H4 (cell line): Measurements from ENCODE around the gene SORCS2. TPM values are rescaled to one million over a fixed set of nuclear protein-coding genes. Genes with fewer than 3 reads are reported as not detected.

Experiments
- DNase-seq: peaks from one replicate; pipeline ENCODE4 v3.0.0-alpha.2; 2015; ENCODE audit warnings: low spot score
- total RNA-seq: library from RNA; depleted of rRNA; stranded (reverse); fragments of >200 nt; shearing (Covaris generic); gene quantifications from 2 replicates; pipeline ENCODE4 v1.2.3, GENCODE V29; 2014

Gene SORCS2
- total RNA-seq, 1 experiment from 2014 or later = 0.02 TPM

GRCh38 chr4:7648544-7649395, 456.4 kb downstream of the SORCS2 start:
- DNase-seq = no peak

DNA sequence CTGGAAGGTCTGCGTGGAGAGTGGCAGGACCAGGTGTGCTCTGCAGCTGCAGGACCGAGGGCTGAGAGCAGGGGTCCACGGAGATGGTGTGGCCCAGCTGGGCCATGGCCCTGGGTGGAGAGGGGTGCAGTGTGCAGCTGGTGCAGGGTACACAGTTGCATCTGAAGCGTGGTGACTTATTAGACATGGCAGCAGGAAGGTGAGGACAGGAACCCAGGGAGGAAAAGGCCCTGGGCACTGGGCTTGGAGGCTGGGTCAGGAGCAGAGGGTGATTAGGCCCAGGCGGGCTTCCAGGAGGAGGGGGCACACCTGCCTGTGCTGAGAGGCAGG, 457.0 kb downstream of the SORCS2 start:
- DNase-seq = no peak

GRCh38 chr4:7649741-7650531, 457.6 kb downstream of the SORCS2 start:
- peak; percentile 54 for DNase-seq

DNA sequence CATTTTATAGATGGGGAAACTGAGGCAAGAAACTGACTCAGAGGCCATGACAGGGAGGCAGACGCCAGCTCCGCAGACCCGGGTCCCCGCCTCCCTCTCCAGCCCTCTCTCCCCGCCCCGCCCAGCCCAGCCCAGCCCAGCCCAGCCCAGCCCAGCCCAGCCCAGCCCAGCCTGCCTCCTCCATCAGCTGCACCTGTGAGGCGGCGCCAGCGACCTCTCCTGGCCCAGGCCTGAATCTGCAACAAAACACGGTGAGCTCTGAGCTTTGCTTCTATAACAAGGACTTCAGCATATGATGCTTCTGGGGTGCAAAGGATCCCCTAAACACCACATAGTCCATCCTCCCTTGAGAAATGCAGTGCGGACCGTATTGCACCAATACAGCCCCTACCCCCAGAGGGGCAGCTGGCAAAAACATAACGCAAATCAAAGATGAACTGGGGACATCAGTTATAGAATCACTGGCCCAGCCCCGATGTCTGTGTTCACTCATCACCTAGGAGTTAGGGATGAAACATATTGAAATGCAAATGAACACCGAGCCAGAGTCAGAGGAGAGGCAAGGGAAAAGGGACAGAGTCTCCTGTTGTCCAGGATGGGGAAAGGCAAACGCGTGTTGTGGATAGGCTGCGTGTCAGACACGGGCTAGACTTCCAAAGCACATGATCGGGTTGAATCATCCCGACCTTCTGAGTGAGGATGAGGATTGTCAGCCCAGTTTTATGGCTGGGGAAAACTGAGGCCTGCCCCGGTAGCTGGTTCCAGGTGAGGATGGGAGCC, 458.5 kb downstream of the SORCS2 start:
- DNase-seq = no peak

- DNase-seq = no peak
Observed at GRCh38 chr4:7651461-7651921, 459.2 kb downstream of the SORCS2 start.

- DNase-seq = no peak
Observed at GRCh38 chr4:7652006-7652405, 459.7 kb downstream of the SORCS2 start.

DNA sequence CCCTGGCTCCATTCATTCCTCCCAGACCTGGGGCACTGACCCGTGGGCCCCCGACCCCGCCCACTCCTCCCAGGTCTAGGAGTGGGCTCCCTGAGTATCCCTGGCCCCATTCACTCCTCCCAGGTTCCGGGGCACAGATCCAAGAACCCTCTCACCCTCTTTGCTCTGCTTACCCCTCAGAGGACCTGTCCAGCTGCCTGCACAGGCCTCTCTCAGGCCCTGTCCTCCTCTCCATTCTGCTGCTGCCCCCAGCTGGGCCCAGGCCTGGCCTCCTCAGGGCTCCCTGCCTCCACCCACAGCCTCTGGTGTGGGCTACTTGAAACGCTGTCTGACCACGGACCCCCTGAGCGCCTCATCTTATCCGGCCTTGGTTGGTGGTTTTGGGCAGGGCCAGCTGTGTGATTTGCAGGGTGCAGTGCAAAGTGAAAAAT, 460.1 kb downstream of the SORCS2 start:
- no peak for DNase-seq

GRCh38 chr4:7652906-7653305, 460.6 kb downstream of the SORCS2 start:
- no peak for DNase-seq

- no peak for DNase-seq
Observed at GRCh38 chr4:7653510-7654369, 461.4 kb downstream of the SORCS2 start.

GRCh38 chr4:7654550-7655445, 462.5 kb downstream of the SORCS2 start:
- no peak for DNase-seq

- DNase-seq = no peak
Observed at GRCh38 chr4:7655511-7656243, 463.3 kb downstream of the SORCS2 start.

GRCh38 chr4:7656244-7656800, 464.0 kb downstream of the SORCS2 start:
- no peak for DNase-seq

DNA sequence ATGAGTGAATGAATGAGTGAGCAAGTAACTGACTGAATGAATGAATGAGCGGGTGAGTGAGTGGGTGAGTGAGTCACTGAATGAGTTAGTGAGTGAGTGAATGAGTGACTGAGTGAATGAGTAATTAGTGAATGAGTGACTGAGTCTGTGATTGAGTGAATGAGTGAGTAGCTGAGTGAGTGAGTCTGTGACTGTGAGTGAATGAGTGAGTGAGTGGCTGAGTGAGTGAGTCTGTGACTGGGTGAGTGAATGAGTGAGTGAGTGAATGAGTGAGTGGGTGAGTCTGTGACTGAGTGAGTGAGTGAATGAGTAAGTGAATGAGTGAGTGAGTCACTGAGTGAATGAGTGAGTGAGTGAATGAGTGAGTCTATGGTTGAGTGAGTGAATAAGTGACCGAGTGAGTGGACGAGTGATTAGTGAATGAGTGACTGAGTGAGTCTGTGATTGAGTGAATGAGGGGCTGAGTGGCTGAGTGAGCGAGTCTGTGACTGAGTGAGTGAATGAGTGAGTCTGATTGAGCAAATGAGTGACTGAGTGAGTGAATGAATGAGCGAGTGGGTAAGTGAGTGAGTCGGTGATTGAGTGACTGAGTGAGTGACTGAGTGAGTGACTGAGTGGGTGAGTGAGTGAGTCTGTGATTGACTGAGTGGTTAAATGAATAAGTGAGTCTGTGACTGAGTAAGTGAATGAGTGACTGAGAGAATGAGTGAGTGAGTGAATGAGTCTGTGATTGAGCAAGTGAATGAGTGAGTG, 465.4 kb downstream of the SORCS2 start:
- no peak for DNase-seq

DNA sequence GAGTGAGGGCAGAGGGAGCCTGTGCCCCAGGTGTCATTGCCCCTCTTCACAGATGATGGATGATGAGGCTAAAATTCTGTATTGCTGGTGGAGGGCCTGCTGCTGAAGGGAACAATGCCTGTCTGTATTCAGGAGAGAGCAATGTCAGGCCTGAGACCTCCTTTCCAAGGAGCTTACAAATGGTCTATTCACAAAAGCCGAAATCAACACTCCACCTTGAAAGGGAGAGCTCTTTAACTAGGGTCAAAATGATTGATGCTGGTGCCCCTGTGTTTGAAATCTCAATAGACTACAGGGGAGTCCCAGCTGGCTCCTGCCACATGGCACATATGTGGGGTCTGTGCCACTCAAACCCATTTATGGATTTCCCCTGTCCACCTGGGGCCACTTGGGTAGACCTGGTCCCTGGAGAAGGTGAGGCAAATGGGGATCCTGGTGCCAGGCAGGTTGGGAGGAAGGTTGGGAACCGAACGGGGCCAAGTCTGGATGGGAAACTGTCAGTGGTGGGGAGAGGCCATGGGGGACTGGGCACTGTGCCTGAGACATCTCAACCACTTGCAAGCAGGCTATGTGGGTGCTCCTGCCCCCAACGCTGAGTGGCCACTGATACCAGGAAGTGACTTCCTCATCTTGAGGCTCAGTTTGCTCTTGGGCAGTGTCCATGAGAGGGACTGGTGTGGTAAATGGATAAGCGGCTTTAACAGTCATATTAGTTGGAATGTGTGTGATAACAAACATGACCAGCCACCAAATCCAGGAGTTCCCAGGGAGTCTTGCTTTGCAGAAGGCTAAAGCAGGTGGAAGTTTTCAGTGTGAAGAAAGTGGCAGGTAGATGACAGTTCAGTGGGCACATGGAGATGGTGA, 466.2 kb downstream of the SORCS2 start:
- no peak for DNase-seq

DNA sequence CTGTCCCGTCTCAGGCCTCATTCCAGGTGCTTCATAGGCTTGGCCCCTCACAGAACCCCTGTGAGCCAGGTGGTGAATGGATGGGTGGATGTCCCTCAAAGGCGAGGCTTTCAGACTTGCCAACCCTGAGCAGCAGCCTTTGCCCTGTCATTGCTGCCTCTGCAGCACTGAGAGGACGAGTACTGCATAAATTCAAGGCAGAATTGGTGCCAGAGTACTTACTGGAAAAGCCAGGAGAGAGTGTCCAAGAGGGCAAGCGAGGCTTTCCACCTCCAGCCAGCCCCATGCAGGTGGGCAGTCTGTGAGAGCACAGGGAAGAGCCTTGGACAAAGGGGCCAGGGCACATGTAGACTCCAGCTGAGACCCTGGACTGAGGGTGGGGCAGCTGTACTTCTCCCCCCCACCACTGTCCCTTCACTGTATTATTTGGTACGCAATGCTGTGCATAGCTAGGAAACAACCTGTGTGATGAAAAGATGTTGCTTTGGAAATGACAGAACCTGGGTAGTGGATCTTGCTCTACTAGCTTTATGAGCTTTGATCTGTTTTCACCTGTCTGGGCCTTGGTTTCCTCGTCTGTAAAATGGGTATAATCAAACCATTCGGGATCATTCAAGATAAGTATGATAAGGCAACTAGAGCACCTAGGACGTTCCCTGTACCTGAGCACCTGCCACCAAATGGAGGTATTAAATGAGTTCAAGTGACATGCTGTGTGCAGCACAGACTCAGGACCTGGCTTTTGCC, 467.3 kb downstream of the SORCS2 start:
- DNase-seq = no peak

GRCh38 chr4:7660176-7661039, 468.1 kb downstream of the SORCS2 start:
- DNase-seq = no peak
